ENCODE measurements around the gene MRTFB.

Gene MRTFB

DNA sequence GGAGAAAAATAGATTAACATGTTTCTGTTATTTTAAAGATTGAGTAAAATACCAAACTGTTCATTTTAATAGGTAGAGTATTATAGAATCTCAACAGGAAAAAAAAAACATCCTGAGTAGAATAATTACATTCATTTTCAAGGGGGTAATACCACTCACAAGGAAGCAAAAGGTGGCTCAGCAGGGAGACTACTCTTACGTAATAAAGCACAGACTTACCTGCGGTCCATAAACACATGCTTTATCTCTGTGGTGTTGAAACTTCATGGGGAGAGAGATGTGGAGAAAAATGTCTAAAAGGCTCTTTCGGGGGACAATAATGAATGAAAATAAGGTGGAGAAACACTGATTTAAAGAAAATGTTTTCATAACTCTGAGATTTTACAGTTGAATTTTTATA lies 171.7 kb downstream of the MRTFB start:
- H3K9ac ChIP-seq (ENCODE audit: low read depth, low read length) = no peak overlapping the region
- WGBS = 96% methylated on average over 3 of the region's 3 CpGs
- no peaks in the 10 kb centered on the region for H3K27me3 ChIP-seq (ENCODE audit: insufficient read depth, low read length)
- H3K36me3 ChIP-seq (ENCODE audit: insufficient read depth, low read length) = peaks cover 92% of the 10 kb centered on the region
- no peak overlapping the region for H3K27ac ChIP-seq (ENCODE audit: low read depth, low read length)
- H3K9me3 ChIP-seq (ENCODE audit: insufficient read depth, low read depth, low read length) = no peaks in the 10 kb centered on the region
- no peak overlapping the region for H3K4me3 ChIP-seq (ENCODE audit: low read length)
- no peaks in the 10 kb centered on the region for H3K4me1 ChIP-seq (ENCODE audit: insufficient read depth, low read length)

- over 99% methylated on average over 4 of the region's 4 CpGs for WGBS
- Histone ChIP-seq H3K36me3 (ENCODE audit: insufficient read depth, low read length) (peaks cover 93% of the 10 kb centered on the region), H3K4me1 (ENCODE audit: insufficient read depth, low read length) (no peaks in the 10 kb centered on the region), H3K9ac (ENCODE audit: low read depth, low read length) (no peak overlapping the region), H3K9me3 (ENCODE audit: insufficient read depth, low read depth, low read length) (no peaks in the 10 kb centered on the region), H3K27me3 (ENCODE audit: insufficient read depth, low read length) (no peaks in the 10 kb centered on the region), H3K27ac (ENCODE audit: low read depth, low read length) (no peak overlapping the region), H3K4me3 (ENCODE audit: low read length) (no peak overlapping the region)
Measured at GRCh38 chr16:14244196-14245010, 173.3 kb downstream of the MRTFB start.

GRCh38 chr16:14248791-14249190 lies 177.7 kb downstream of the MRTFB start:
- 89% methylated on average over 5 of the region's 5 CpGs for WGBS
- H3K4me1 ChIP-seq (ENCODE audit: insufficient read depth, low read length) = no peaks in the 10 kb centered on the region
- no peak overlapping the region for H3K4me3 ChIP-seq (ENCODE audit: low read length)
- no peaks in the 10 kb centered on the region for H3K9me3 ChIP-seq (ENCODE audit: insufficient read depth, low read depth, low read length)
- H3K36me3 ChIP-seq (ENCODE audit: insufficient read depth, low read length) = peaks cover 94% of the 10 kb centered on the region
- H3K27ac ChIP-seq (ENCODE audit: low read depth, low read length) = no peak overlapping the region
- no peak overlapping the region for H3K9ac ChIP-seq (ENCODE audit: low read depth, low read length)
- no peaks in the 10 kb centered on the region for H3K27me3 ChIP-seq (ENCODE audit: insufficient read depth, low read length)

GRCh38 chr16:14249291-14250032 lies 178.3 kb downstream of the MRTFB start:
- WGBS = 68% methylated on average over 5 of the region's 7 CpGs
- Histone ChIP-seq H3K36me3 (ENCODE audit: insufficient read depth, low read length) (peaks cover 96% of the 10 kb centered on the region), H3K27me3 (ENCODE audit: insufficient read depth, low read length) (no peaks in the 10 kb centered on the region), H3K27ac (ENCODE audit: low read depth, low read length) (no peak overlapping the region), H3K4me1 (ENCODE audit: insufficient read depth, low read length) (no peaks in the 10 kb centered on the region), H3K4me3 (ENCODE audit: low read length) (no peak overlapping the region), H3K9ac (ENCODE audit: low read depth, low read length) (no peak overlapping the region), H3K9me3 (ENCODE audit: insufficient read depth, low read depth, low read length) (no peaks in the 10 kb centered on the region)

DNA sequence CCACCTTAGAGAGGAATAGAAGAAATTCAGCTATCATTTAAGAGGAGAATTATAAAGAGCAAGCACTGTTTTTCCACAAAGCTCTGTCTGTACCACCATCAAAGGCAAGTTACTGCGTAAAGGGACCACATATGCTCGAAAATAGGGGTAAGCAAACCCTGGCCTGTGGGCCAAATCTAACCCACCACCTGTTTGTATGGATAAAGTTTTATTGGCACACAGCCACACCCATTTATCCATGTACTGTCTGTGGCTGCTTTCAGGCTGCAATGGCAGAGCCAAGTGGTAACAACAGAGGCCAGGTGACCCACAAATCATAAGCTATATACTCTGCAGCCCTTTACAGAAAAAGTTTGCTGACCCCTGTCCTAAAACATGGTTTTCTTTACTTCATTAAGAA lies 180.3 kb downstream of the MRTFB start:
- 96% methylated on average over 2 of the region's 2 CpGs for WGBS
- H3K4me1 ChIP-seq (ENCODE audit: insufficient read depth, low read length) = no peaks in the 10 kb centered on the region
- H3K36me3 ChIP-seq (ENCODE audit: insufficient read depth, low read length) = peaks cover 94% of the 10 kb centered on the region
- H3K27ac ChIP-seq (ENCODE audit: low read depth, low read length) = no peak overlapping the region
- no peaks in the 10 kb centered on the region for H3K9me3 ChIP-seq (ENCODE audit: insufficient read depth, low read depth, low read length)
- no peak overlapping the region for H3K4me3 ChIP-seq (ENCODE audit: low read length)
- no peak overlapping the region for H3K9ac ChIP-seq (ENCODE audit: low read depth, low read length)
- H3K27me3 ChIP-seq (ENCODE audit: insufficient read depth, low read length) = no peaks in the 10 kb centered on the region

DNA sequence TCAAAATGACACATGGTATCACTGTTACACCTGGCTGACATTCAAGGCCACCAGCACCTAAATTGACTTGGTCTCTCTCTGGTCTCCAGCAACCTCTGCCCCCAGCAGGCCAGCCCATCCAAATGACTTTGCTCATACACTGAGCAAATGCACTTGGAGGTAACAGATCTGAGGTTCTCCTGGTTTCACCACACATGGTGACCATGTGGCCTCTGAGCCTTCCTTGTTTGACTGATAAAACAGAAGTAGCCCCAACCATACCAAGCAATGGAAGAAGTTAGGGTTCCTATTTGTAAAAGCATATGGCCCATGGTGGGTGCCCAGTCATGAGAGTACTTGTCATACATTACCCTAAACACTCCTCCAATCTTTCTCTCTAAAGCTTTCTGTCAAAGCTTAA lies 181.7 kb downstream of the MRTFB start:
- H3K4me3 ChIP-seq (ENCODE audit: low read length) = no peak overlapping the region
- H3K4me1 ChIP-seq (ENCODE audit: insufficient read depth, low read length) = no peaks in the 10 kb centered on the region
- no peaks in the 10 kb centered on the region for H3K27me3 ChIP-seq (ENCODE audit: insufficient read depth, low read length)
- no peaks in the 10 kb centered on the region for H3K9me3 ChIP-seq (ENCODE audit: insufficient read depth, low read depth, low read length)
- no peak overlapping the region for H3K9ac ChIP-seq (ENCODE audit: low read depth, low read length)
- no peak overlapping the region for H3K27ac ChIP-seq (ENCODE audit: low read depth, low read length)
- H3K36me3 ChIP-seq (ENCODE audit: insufficient read depth, low read length) = peaks cover 94% of the 10 kb centered on the region

DNA sequence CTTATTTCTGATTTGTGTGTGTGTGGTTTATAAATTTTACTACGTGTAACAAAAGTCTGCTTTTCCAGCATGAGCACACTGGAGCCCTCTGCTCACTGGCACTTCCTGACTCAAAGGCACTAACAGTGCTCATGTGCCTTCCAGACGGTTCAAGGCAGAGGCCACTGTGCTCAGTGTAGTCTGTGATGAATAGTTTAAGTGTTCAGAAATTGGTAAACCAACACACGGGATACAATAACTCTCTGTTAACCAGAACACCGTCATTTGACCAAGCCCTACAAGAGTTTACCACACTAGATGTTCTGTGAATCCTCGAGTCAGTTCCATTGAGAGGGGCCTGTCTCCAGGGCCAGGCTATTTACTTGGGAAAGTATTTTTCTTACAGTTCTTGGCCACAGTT lies 191.9 kb downstream of the MRTFB start:
- WGBS = 94% methylated on average over 5 of the region's 5 CpGs
- no peak overlapping the region for H3K9ac ChIP-seq (ENCODE audit: low read depth, low read length)
- no peaks in the 10 kb centered on the region for H3K27me3 ChIP-seq (ENCODE audit: insufficient read depth, low read length)
- no peaks in the 10 kb centered on the region for H3K4me1 ChIP-seq (ENCODE audit: insufficient read depth, low read length)
- H3K4me3 ChIP-seq (ENCODE audit: low read length) = no peak overlapping the region
- H3K9me3 ChIP-seq (ENCODE audit: insufficient read depth, low read depth, low read length) = no peaks in the 10 kb centered on the region
- H3K36me3 ChIP-seq (ENCODE audit: insufficient read depth, low read length) = peaks cover 96% of the 10 kb centered on the region
- no peak overlapping the region for H3K27ac ChIP-seq (ENCODE audit: low read depth, low read length)

DNA sequence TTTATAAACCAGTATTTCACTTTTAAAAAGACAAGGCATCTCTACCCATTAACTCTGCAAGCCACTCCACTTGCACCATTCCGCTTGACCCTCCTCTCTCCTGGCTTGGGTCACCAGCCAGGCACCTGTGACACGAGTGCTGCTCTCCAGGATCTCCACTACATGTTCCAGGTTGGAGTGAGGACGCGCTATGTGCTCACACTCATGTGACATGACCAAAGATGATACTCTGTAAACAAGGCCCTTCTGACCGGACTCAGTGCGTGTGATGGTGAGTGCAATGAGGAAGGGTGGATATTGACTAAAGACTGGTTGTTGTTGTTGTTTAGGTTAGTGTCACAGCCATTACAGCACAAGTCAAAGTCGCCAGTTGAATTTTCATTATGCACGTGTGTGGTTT lies 192.7 kb downstream of the MRTFB start:
- WGBS = 97% methylated on average over 8 of the region's 8 CpGs
- H3K36me3 ChIP-seq (ENCODE audit: insufficient read depth, low read length) = peaks cover 89% of the 10 kb centered on the region

GRCh38 chr16:14264327-14264943 lies 193.3 kb downstream of the MRTFB start:
- H3K9me3 ChIP-seq (ENCODE audit: insufficient read depth, low read depth, low read length) = no peaks in the 10 kb centered on the region
- H3K4me3 ChIP-seq (ENCODE audit: low read length) = no peak overlapping the region
- no peaks in the 10 kb centered on the region for H3K27me3 ChIP-seq (ENCODE audit: insufficient read depth, low read length)
- no peaks in the 10 kb centered on the region for H3K4me1 ChIP-seq (ENCODE audit: insufficient read depth, low read length)
- H3K36me3 ChIP-seq (ENCODE audit: insufficient read depth, low read length) = peaks cover 82% of the 10 kb centered on the region
- no peak overlapping the region for H3K9ac ChIP-seq (ENCODE audit: low read depth, low read length)
- H3K27ac ChIP-seq (ENCODE audit: low read depth, low read length) = no peak overlapping the region
- WGBS = 97% methylated on average over 2 of the region's 3 CpGs

More for the DNA sequence above, 192.7 kb downstream of the MRTFB start:
- no peak overlapping the region for H3K27ac ChIP-seq (ENCODE audit: low read depth, low read length)
- no peak overlapping the region for H3K9ac ChIP-seq (ENCODE audit: low read depth, low read length)
- H3K4me1 ChIP-seq (ENCODE audit: insufficient read depth, low read length) = no peaks in the 10 kb centered on the region
- no peak overlapping the region for H3K4me3 ChIP-seq (ENCODE audit: low read length)
- H3K9me3 ChIP-seq (ENCODE audit: insufficient read depth, low read depth, low read length) = no peaks in the 10 kb centered on the region
- H3K27me3 ChIP-seq (ENCODE audit: insufficient read depth, low read length) = no peaks in the 10 kb centered on the region

- Histone ChIP-seq H3K4me3 (ENCODE audit: low read length) (no peak overlapping the region), H3K27me3 (ENCODE audit: insufficient read depth, low read length) (no peaks in the 10 kb centered on the region), H3K9ac (ENCODE audit: low read depth, low read length) (no peak overlapping the region), H3K36me3 (ENCODE audit: insufficient read depth, low read length) (peaks cover 45% of the 10 kb centered on the region), H3K4me1 (ENCODE audit: insufficient read depth, low read length) (no peaks in the 10 kb centered on the region), H3K27ac (ENCODE audit: low read depth, low read length) (no peak overlapping the region), H3K9me3 (ENCODE audit: insufficient read depth, low read depth, low read length) (0 out of 2 replicates have a peak, but pooled peaks cover 3% of the 10 kb centered on the region)
- 93% methylated on average over 7 of the region's 7 CpGs for WGBS
Measured at GRCh38 chr16:14268073-14268472, 197.0 kb downstream of the MRTFB start.

- Histone ChIP-seq H3K27me3 (ENCODE audit: insufficient read depth, low read length) (no peaks in the 10 kb centered on the region), H3K36me3 (ENCODE audit: insufficient read depth, low read length) (no peaks in the 10 kb centered on the region), H3K4me1 (ENCODE audit: insufficient read depth, low read length) (peaks cover 8% of the 10 kb centered on the region; the same call in 1 of the 2 replicates), H3K4me3 (ENCODE audit: low read length) (no peak overlapping the region), H3K27ac (ENCODE audit: low read depth, low read length) (no peak overlapping the region), H3K9ac (ENCODE audit: low read depth, low read length) (no peak overlapping the region), H3K9me3 (ENCODE audit: insufficient read depth, low read depth, low read length) (no peaks in the 10 kb centered on the region)
- WGBS = 94% methylated on average over 3 of the region's 3 CpGs
Measured at GRCh38 chr16:14275934-14276333, 204.8 kb downstream of the MRTFB start.

Data from HUES64 (cell line).